Trophoblast cell (in vitro differentiated cells and primary cell): ENCODE results near the gene BMP2K.
"Not testable (repeated sequence)": the region's sequence is repeated elsewhere in the genome, so short reads cannot be mapped to it uniquely, and the experiment has no call there.

Experiments used
- DNase-seq, 2 donors: peaks; one replicate each; pipeline ENCODE4 v3.0.0-alpha.2; 2016
- H2AFZ ChIP-seq: 2 replicates; pipeline ENCODE4 v1.6.1; 2013; ENCODE audit warnings: low read length, moderate library complexity, mild to moderate bottlenecking; ENCODE audit not compliant: insufficient read depth, poor library complexity
- H2AK5ac ChIP-seq: 2 replicates; pipeline ENCODE4 v1.6.1; 2013; ENCODE audit warnings: mild to moderate bottlenecking, low read length
- H2BK120ac ChIP-seq: 2 replicates; pipeline ENCODE4 v1.6.1; 2013; ENCODE audit warnings: low read length, mild to moderate bottlenecking, moderate library complexity; ENCODE audit not compliant: insufficient read depth, poor library complexity
- H2BK12ac ChIP-seq: 2 replicates; pipeline ENCODE4 v1.6.1; 2013; ENCODE audit warnings: mild to moderate bottlenecking, low read length, moderate library complexity
- H2BK5ac ChIP-seq: 2 replicates; pipeline ENCODE4 v1.6.1; 2013; ENCODE audit warnings: low read length, low read depth, moderate library complexity, mild to moderate bottlenecking; ENCODE audit not compliant: poor library complexity
- H3K14ac ChIP-seq: 2 replicates; pipeline ENCODE4 v1.6.1; 2013; ENCODE audit warnings: mild to moderate bottlenecking, low read length
- H3K18ac ChIP-seq: 2 replicates; pipeline ENCODE4 v1.6.1; 2013; ENCODE audit warnings: mild to moderate bottlenecking, low read length
- H3K23ac ChIP-seq: 2 replicates; pipeline ENCODE4 v1.6.1; 2013; ENCODE audit warnings: low read length
- H3K27ac ChIP-seq: 2 replicates; pipeline ENCODE4 v1.5.1; 2013; ENCODE audit warnings: low read depth, mild to moderate bottlenecking, inconsistent platforms, low read length, moderate library complexity
- H3K27me3 ChIP-seq: 2 replicates; pipeline ENCODE4 v1.6.1; 2013; ENCODE audit warnings: inconsistent platforms, mild to moderate bottlenecking, low read length, moderate library complexity; ENCODE audit not compliant: insufficient read depth
- H3K36me3 ChIP-seq, 2 experiments: 1 replicate in 1 of 2; 2 replicates in 1 of 2; pipeline ENCODE4 v1.6.1; 2013; ENCODE audit warnings: low read length in 2 of 2, mild to moderate bottlenecking in 2 of 2, moderate library complexity in 1 of 2; ENCODE audit not compliant: insufficient read depth in 2 of 2, control insufficient read depth in 1 of 2
- H3K4ac ChIP-seq: 2 replicates; pipeline ENCODE4 v1.6.1; 2013; ENCODE audit warnings: low read depth, mild to moderate bottlenecking, low read length, moderate library complexity
- H3K4me1 ChIP-seq, 2 experiments: 1 replicate in 1 of 2; 2 replicates in 1 of 2; pipeline ENCODE4 v1.6.1; 2013; ENCODE audit warnings: low read length in 2 of 2, mild to moderate bottlenecking in 2 of 2, moderate library complexity in 1 of 2; ENCODE audit not compliant: insufficient read depth in 2 of 2, control insufficient read depth in 1 of 2
- H3K4me2 ChIP-seq: 2 replicates; pipeline ENCODE4 v1.6.1; 2013; ENCODE audit warnings: inconsistent platforms, mild to moderate bottlenecking, low read length, moderate library complexity
- H3K4me3 ChIP-seq: 2 replicates; pipeline ENCODE4 v1.5.1; 2013; ENCODE audit warnings: mild to moderate bottlenecking, low read depth, low read length, inconsistent platforms
- H3K79me1 ChIP-seq: one replicate; pipeline ENCODE4 v1.6.1; 2013; ENCODE audit warnings: low read length
- H3K79me2 ChIP-seq: 2 replicates; pipeline ENCODE4 v1.6.1; 2013; ENCODE audit warnings: low read length, mild to moderate bottlenecking; ENCODE audit not compliant: control insufficient read depth, insufficient read depth, poor library complexity
- H3K9ac ChIP-seq: 2 replicates; pipeline ENCODE4 v1.6.1; 2013; ENCODE audit warnings: mild to moderate bottlenecking, low read length
- H3K9me3 ChIP-seq: 2 replicates; pipeline ENCODE4 v1.6.1; 2013; ENCODE audit warnings: low read depth, mild to moderate bottlenecking, control low read depth, inconsistent platforms, low read length; ENCODE audit not compliant: insufficient read depth
- H4K12ac ChIP-seq: 2 replicates; pipeline ENCODE4 v1.6.1; 2013; ENCODE audit warnings: low read depth, mild to moderate bottlenecking, low read length, moderate library complexity
- H4K8ac ChIP-seq: 2 replicates; pipeline ENCODE4 v1.6.1; 2013; ENCODE audit warnings: low read depth, mild to moderate bottlenecking, low read length, moderate library complexity
- H4K91ac ChIP-seq: one replicate; pipeline ENCODE4 v1.6.1; 2013; ENCODE audit warnings: low read depth, mild to moderate bottlenecking, low read length, moderate library complexity
- WGBS: extraction: QIAGEN DNeasy Blood & Tissue Kit; methylation state at CpG from one replicate; pipeline ENCODE4 v1.1.7; 2013; ENCODE audit warnings: missing lambda C conversion rate; ENCODE audit not compliant: insufficient read length, insufficient coverage; ENCODE audit errors: extremely low coverage; 5-methylcytosine and 5-hydroxymethylcytosine counted together

BMP2K gene

DNA sequence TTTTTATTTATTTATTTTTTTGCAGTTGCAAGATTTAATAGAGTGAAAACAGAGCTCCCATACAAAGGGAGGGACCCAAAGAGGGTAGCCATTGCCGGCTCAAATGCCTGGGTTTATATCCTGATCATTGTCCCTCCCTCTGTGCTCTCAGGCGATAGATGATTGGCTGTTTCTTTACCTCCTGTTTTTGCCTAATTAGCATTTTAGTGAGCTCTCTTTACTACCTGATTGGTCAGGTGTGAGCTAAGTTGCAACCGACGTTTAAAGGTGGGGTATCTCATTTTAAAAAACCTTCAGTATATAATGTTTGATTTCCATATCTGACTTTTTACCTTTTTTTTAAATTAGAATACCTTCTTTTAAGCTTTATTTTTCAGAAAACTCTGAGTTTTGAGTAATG is 64.1 kb downstream of the BMP2K start:
- not testable (repeated sequence) for H3K27me3 ChIP-seq, H3K27ac ChIP-seq, DNase-seq, H3K9me3 ChIP-seq, H3K79me2 ChIP-seq, H2BK120ac ChIP-seq, H3K4me2 ChIP-seq, H4K12ac ChIP-seq, H3K79me1 ChIP-seq, H2AFZ ChIP-seq, H3K4ac ChIP-seq, H3K18ac ChIP-seq, H3K23ac ChIP-seq, H3K4me3 ChIP-seq, H3K4me1 ChIP-seq, H4K8ac ChIP-seq, H3K9ac ChIP-seq, H2BK12ac ChIP-seq, H4K91ac ChIP-seq, H2BK5ac ChIP-seq, H2AK5ac ChIP-seq, H3K14ac ChIP-seq, H3K36me3 ChIP-seq
- WGBS: no CpG with 5 or more reads among the region's 4 CpGs

DNA sequence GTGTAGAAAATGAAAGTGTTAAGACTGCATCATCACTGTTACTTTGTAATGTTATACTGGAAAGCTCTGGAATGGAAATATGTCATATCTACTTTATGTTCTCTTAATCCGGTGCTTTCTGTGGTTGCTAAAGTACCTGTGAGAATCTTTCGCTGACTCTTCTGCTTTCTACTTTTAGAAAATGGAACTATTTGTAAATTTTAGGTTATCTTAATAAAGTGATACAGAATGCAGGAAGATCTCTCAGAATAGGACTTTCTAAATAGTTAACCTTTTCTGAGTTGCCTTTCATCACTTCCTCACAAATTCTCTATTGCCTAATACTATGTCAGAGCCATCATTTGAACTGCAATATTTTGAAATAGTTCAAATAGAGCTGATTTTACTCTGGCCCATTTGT is 69.3 kb downstream of the BMP2K start:
- H3K9me3 ChIP-seq: no peaks in the 10 kb centered on the region
- H2AK5ac ChIP-seq: no peak overlapping the region
- H3K36me3 ChIP-seq: no peaks in the 10 kb centered on the region
- no peak overlapping the region for H3K23ac ChIP-seq
- no peaks in the 10 kb centered on the region for H3K79me1 ChIP-seq
- no peak for DNase-seq
- WGBS: no CpG with 5 or more reads among the region's 2 CpGs
- H3K27ac ChIP-seq: no peak overlapping the region
- no peak overlapping the region for H3K4ac ChIP-seq
- H4K91ac ChIP-seq: no peak overlapping the region
- H3K27me3 ChIP-seq: no peaks in the 10 kb centered on the region
- no peak overlapping the region for H3K18ac ChIP-seq
- H4K8ac ChIP-seq: no peak overlapping the region
- no peak overlapping the region for H4K12ac ChIP-seq
- H3K9ac ChIP-seq: no peak overlapping the region
- no peak overlapping the region for H3K4me2 ChIP-seq
- no peak overlapping the region for H2BK12ac ChIP-seq
- no peak overlapping the region for H2BK120ac ChIP-seq
- no peak overlapping the region for H3K14ac ChIP-seq
- H2AFZ ChIP-seq: no peak overlapping the region
- no peaks in the 10 kb centered on the region for H3K79me2 ChIP-seq
- H3K4me3 ChIP-seq: no peak overlapping the region
- no peaks in the 10 kb centered on the region for H3K4me1 ChIP-seq
- no peak overlapping the region for H2BK5ac ChIP-seq

DNA sequence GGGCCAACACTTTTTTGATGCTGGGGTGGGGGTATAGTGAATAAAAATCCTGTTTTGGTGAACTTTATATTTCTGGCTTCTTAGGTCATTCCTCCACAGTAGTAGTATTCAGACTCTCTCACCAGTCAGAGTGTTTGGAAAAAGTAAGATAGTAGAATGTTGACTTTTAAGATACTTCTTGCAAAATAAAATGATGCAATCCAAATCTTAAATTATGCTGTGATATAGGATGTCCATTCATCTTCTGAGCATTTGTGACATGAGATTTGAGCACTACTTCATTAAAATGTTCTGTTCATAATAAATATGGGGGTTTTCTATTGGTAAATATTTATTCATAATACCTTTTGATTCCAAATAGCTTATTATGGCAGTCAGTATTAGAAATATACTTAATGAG is 70.1 kb downstream of the BMP2K start:
- Histone ChIP-seq H3K27ac (no peak overlapping the region), H2AFZ (no peak overlapping the region), H2BK5ac (no peak overlapping the region), H3K4ac (no peak overlapping the region), H3K4me2 (no peak overlapping the region), H3K14ac (no peak overlapping the region), H4K8ac (no peak overlapping the region), H2BK12ac (no peak overlapping the region), H3K9me3 (no peaks in the 10 kb centered on the region), H4K91ac (no peak overlapping the region), H3K79me1 (no peaks in the 10 kb centered on the region), H3K9ac (no peak overlapping the region), H3K79me2 (no peaks in the 10 kb centered on the region), H3K36me3 (no peaks in the 10 kb centered on the region), H4K12ac (no peak overlapping the region), H2BK120ac (no peak overlapping the region), H3K23ac (no peak overlapping the region), H3K27me3 (no peaks in the 10 kb centered on the region), H3K18ac (no peak overlapping the region), H3K4me1 (no peaks in the 10 kb centered on the region), H3K4me3 (no peak overlapping the region), H2AK5ac (no peak overlapping the region)
- no peak for DNase-seq

DNA sequence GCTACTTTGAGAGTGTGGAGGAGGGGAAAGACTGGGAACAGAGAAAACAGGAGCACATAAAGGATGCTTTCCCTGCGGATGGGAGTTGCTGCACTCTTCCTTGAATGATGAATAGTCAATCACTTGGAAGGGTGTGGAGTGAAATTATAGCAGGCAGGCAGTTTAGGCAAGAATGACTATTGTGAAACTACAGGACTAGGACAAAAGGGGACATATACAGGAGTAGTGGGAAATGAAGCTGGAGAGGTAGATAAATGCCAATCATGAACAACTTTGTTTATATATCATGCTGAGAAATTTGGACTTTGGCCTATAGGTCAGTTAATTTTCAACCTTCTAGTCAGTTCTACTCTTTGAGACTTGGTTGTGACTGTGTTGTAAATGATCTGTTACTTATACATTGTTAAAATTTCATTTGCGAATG is 86.2 kb downstream of the BMP2K start:
- Histone ChIP-seq H4K12ac (no peak overlapping the region), H3K23ac (no peak overlapping the region), H2AFZ (no peak overlapping the region), H4K91ac (no peak overlapping the region), H3K4me1 (no peaks in the 10 kb centered on the region), H3K18ac (no peak overlapping the region), H3K9me3 (no peaks in the 10 kb centered on the region), H2BK120ac (no peak overlapping the region), H2BK12ac (no peak overlapping the region), H3K79me1 (no peaks in the 10 kb centered on the region), H3K4me3 (no peak overlapping the region), H3K36me3 (no peaks in the 10 kb centered on the region), H3K79me2 (no peaks in the 10 kb centered on the region), H3K27me3 (no peaks in the 10 kb centered on the region), H4K8ac (no peak overlapping the region), H2BK5ac (no peak overlapping the region), H2AK5ac (no peak overlapping the region), H3K9ac (no peak overlapping the region), H3K4me2 (no peak overlapping the region), H3K14ac (no peak overlapping the region), H3K4ac (no peak overlapping the region), H3K27ac (no peak overlapping the region)
- no peak for DNase-seq
- WGBS: no CpG with 5 or more reads among the region's 2 CpGs
